ENCODE results near the gene PIK3C2B. TPM values are rescaled to one million over a fixed set of nuclear protein-coding genes. Genes with fewer than 3 reads are reported as not detected.

The PIK3C2B gene
- total RNA-seq, 4 donors from 2014 or later = 68.5 to 162 (median 134) TPM

- Histone ChIP-seq H3K27ac (no peak overlapping the region), H3K4me3 (no peak overlapping the region), H3K9me3 (no peaks in the 10 kb centered on the region), H3K4me1 (peaks cover 4 to 39% (median 7%) of the 10 kb centered on the region in 4 donors), H3K27me3 (no peaks in the 10 kb centered on the region), H3K36me3 (peaks cover 0 to 72% (median 0%) of the 10 kb centered on the region in 3 donors)
- peak in 2 of 3 donors; percentile 67 to 76 for DNase-seq
- TF ChIP-seq CTCF (IDR thresholded peaks at IDR 0.05) (peak in 3 of 6 experiments; percentile 39 to 50 (median 40)), POLR2A (IDR thresholded peaks at IDR 0.05) (no peak)
Measured at GRCh38 chr1:204445860-204446412, 48.7 kb downstream of the PIK3C2B start.

Other genes with a start within 250 kb of the PIK3C2B start
- 10 to 100 TPM; 57.3 to 91.6 (median 70.2) TPM for gene PLEKHA6, start 134.9 kb downstream of the PIK3C2B start, total RNA-seq
- gene PPP1R15B, start 83.0 kb downstream of the PIK3C2B start, total RNA-seq = 10 to 100 TPM; 33.8 to 90.5 (median 72.3) TPM
- gene MDM4, start 21.6 kb upstream of the PIK3C2B start, total RNA-seq = 100 to 1,000 TPM in 3 of 4 donors, 10 to 100 TPM in 1; 83.0 to 227 (median 125) TPM
- 1 to 10 TPM in 1 of 4 donors, under 1 TPM in 2, not detected in 1; 0.66 to 1.6 (median 0.70) TPM for gene LRRN2, start 190.9 kb upstream of the PIK3C2B start, total RNA-seq

All from Peyer's patch (tissue), 4 donors.